Forelimb muscle (tissue), 1 donor: ENCODE results near the gene HMSD. TPM values are rescaled to one million over a fixed set of nuclear protein-coding genes. Genes with fewer than 3 reads are reported as not detected.
A peak's percentile ranks its signal among the peaks of the same experiment; 100 is the strongest.
"Not testable (repeated sequence)": the region's sequence is repeated elsewhere in the genome, so short reads cannot be mapped to it uniquely, and the experiment has no call there.

Experiments used
- DNase-seq: peaks from one replicate; pipeline ENCODE4 v3.0.0-alpha.2; 2013; ENCODE audit warnings: low read depth
- polyA plus RNA-seq: library from polyadenylated mRNA; unstranded; fragments of 120-200 nt; gene quantifications from one replicate; pipeline ENCODE4 v1.2.1, GENCODE V29; 2013; ENCODE audit not compliant: insufficient read length

Gene HMSD
- polyA plus RNA-seq, result not detected

- no peak for DNase-seq
Measured at GRCh38 chr18:63949068-63949737, at the start of gene HMSD. Gene HMSD, plus strand, starts transcription at chr18:63949301. Its CDS starts 4,155 bp downstream, at chr18:63953456.

GRCh38 chr18:63903851-63904570 is 45.1 kb upstream of the HMSD start:
- no peak for DNase-seq

GRCh38 chr18:63904694-63905093 is 44.4 kb upstream of the HMSD start:
- DNase-seq, result no peak

GRCh38 chr18:63905361-63905760 is 43.7 kb upstream of the HMSD start:
- DNase-seq, result no peak

GRCh38 chr18:63906056-63906455 is 43.0 kb upstream of the HMSD start:
- DNase-seq, result no peak

- DNase-seq, result no peak
Measured at GRCh38 chr18:63907664-63908063, 41.4 kb upstream of the HMSD start, which contains the start of gene SERPINB10. Gene SERPINB10, plus strand, starts transcription at chr18:63907958. Its CDS starts 7,553 bp downstream, at chr18:63915511.

GRCh38 chr18:63908858-63909257 is 40.2 kb upstream of the HMSD start:
- DNase-seq, result no peak

GRCh38 chr18:63909870-63910269 is 39.2 kb upstream of the HMSD start:
- DNase-seq, result no peak

GRCh38 chr18:63917817-63918216 is 31.3 kb upstream of the HMSD start:
- no peak for DNase-seq

GRCh38 chr18:63922049-63922448 is 27.1 kb upstream of the HMSD start:
- DNase-seq, result no peak

- DNase-seq, result no peak
Measured at GRCh38 chr18:63924551-63924950, 24.6 kb upstream of the HMSD start.

- DNase-seq, result no peak
Measured at GRCh38 chr18:63928331-63928730, 20.8 kb upstream of the HMSD start.

GRCh38 chr18:63929369-63929768 is 19.7 kb upstream of the HMSD start:
- DNase-seq, result not testable (repeated sequence)

GRCh38 chr18:63930773-63931354 is 18.2 kb upstream of the HMSD start:
- no peak for DNase-seq

- peak; percentile 5 for DNase-seq
Measured at GRCh38 chr18:63936156-63936931, 12.8 kb upstream of the HMSD start.

- no peak for DNase-seq
Measured at GRCh38 chr18:63936932-63937393, 12.1 kb upstream of the HMSD start.

- DNase-seq, result no peak
Measured at GRCh38 chr18:63940008-63940407, 9.1 kb upstream of the HMSD start.

GRCh38 chr18:63940543-63941050 is 8.5 kb upstream of the HMSD start:
- DNase-seq, result not testable (repeated sequence)

- no peak for DNase-seq
Measured at GRCh38 chr18:63947051-63947790, 1.9 kb upstream of the HMSD start.

GRCh38 chr18:63951302-63951705 is 2.2 kb downstream of the HMSD start:
- no peak for DNase-seq

- no peak for DNase-seq
Measured at GRCh38 chr18:63953811-63954210, 4.7 kb downstream of the HMSD start.
